HG03066 (cell line): ENCODE data around the gene PCLO.
"Not testable (repeated sequence)": the region's sequence is repeated elsewhere in the genome, so short reads cannot be mapped to it uniquely, and the experiment has no call there.

Source experiments
- ATAC-seq: cut with Tn5 transposase; IDR thresholded peaks from one replicate; pipeline ENCODE4 v1.9.1; 2021; ENCODE audit warnings: low read depth; ENCODE audit not compliant: unreplicated experiment

PCLO gene

DNA sequence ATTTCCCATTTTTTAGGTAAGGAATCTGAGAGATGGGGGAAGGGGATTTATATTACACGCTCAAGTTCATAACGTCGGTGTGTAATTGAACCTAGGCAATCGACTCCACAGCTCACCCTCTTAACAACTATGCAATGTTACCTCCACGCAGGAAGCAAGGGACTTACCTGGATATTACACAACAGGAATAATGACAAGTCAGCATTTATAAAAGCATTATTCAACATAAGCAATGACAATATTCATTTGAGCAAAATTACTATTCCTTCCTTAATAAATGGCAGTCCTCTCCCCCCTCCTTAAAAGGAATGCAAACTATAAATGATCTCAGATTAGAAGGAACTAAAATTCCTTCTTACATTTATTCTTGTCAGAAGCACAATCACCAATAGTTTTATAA is 104.0 kb downstream of the PCLO start:
- no peak for ATAC-seq

DNA sequence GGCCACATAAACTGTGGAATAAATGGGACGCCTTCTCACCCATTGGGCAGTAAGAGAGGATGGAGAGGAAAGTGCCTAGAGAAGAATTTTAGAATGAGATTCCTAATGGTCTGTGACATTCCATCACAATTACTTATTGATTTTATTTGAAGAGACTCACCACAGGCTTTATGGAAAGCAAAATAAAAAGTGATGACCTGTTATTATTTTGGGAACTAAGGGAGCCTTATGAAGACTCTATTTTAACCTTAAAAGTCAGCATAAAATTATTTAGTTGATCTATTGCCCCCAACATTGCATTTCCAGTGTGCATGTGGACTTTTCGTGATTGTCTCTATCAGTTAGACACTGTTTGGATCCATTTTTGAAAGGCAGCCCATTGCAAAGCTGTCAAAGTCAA is 107.5 kb downstream of the PCLO start:
- ATAC-seq = no peak

DNA sequence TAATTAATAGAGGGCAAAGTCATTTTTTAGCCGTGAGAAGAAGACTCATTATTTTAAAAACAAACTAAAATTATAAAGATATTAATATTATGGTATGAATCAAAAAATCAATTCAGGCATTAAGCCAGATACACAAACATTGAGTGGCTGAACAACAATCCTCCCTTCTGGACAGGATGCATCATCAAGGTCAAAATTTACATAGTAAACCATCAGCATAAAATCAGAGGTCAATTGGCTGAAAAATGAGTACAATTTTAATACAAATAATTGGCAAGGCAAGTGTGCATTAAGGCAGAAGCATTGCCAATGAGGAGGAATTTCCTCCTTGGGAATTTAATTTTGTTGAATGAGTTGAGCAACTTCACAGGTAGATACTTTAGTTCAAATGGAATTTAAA is 108.2 kb downstream of the PCLO start:
- ATAC-seq = no peak

DNA sequence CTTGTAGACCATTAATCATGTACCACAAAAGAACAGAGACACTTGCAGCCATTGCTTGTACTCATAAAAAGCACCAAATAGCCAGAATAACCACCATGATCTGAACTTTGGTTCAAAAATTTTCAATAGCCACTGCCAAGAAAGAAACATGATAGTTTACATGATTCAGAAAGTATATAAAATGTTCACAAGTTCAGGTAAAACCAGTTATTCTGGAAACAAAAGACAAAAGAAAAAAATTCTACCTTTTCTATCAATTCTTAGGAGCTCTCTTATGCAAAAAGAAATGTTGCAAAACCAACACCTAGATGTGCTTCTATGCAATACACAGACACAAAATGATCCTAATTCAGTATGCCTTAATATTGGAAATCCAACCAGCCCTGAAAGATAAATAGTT is 108.7 kb downstream of the PCLO start:
- ATAC-seq = no peak

DNA sequence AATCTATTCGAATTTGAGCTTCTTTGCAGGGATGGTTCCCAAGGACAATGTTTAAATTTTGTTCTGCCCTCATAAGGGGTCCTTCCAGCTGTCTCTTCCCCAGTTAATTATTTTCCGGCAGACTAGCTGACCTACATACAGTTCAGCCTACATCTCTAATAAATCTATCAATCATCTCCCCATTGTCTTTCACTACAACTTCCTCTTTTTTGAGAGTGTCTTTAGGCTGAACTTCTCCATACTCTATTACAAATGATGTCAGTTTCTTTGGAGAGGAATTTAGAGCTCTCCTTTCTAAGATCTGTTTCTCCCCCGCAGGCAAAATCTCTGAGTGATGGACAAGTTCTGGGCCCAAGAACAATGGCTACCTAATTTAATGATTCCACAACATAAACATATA is 122.2 kb downstream of the PCLO start:
- ATAC-seq = no peak

DNA sequence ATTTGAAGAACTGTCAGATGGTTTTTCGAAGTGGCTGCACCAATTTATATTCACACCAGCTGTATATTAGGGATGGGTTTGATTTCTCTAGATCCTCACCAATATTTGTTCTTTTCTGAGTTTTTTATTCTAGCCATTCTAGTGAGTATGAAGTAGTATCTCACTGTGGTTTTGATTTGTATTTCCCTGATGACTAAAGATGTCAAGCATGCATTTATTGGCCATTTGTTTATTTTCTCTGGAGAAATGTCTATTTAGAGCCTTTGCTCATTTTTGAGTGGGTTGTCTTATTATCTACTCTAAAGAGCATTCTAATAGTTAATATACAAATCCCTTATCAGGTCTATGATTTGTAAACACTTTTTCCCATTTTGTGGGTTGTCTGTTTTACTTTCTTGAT is 123.9 kb downstream of the PCLO start:
- ATAC-seq = no peak

DNA sequence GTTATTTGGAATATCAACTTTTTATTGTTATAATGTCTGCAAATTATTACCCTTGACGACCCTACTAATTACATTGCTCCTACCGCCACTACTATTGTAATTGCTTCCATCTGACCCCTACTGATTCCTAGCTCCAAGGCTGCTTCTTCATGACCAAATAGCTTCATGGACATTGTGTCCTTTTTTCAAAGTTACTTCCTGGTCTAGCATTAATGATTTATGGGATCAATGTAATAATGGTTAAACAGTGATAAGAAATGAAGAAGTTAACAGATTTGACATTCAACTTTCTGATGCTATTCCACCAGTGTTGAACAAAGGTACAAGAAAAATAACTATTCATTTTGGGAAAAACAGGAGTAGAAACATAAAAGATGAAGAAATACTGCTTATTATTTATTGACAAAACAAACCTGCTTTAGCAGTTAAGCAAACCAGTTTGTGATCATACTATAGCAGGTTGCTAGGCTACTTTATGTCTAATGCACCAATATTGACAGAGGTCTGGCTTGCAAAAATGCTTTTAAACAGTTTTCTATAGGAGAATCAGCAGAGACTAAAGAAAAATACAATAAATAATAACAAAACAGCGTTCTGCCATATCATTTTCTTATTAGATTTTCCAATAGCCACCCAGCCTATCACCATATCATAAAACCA is 125.8 kb downstream of the PCLO start:
- no peak for ATAC-seq

DNA sequence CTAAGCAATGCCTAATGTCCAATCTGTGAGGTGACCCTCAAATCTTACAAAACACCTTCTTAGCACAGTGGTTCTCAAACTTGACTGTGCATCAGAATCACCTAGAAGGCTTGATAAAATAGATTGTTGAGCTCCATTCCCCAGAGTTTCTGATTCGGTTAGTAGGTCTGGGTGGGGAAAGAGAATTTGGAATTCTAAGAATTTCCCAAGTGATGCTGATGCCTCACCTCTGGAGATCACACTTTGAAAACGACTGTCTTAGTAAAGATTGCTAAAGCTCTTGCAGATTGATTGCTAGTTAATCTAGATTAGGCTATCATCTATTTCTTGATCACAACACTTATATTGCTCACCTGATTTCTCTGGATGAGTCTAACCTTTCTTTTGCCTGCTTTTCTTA is 126.6 kb downstream of the PCLO start:
- ATAC-seq = no peak

DNA sequence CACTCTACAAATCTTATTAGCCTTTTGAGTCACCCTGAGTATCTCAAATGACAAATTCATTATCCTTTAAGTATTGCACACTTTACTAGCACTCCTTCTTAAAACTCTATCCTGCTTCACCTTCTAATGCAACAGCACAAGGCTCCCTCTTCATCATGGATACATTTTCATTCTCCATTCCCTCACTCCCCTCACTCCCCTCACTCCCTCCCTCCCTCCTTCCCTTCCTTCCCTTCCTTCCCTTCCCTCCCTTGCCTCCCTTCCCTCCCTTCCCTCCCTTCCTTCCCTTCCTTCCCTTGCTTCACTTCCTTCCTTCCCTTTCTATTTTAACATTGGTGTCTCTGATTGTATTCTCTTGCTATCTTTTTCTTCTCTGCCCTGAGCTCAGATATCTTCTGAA is 130.5 kb downstream of the PCLO start:
- ATAC-seq = no peak

DNA sequence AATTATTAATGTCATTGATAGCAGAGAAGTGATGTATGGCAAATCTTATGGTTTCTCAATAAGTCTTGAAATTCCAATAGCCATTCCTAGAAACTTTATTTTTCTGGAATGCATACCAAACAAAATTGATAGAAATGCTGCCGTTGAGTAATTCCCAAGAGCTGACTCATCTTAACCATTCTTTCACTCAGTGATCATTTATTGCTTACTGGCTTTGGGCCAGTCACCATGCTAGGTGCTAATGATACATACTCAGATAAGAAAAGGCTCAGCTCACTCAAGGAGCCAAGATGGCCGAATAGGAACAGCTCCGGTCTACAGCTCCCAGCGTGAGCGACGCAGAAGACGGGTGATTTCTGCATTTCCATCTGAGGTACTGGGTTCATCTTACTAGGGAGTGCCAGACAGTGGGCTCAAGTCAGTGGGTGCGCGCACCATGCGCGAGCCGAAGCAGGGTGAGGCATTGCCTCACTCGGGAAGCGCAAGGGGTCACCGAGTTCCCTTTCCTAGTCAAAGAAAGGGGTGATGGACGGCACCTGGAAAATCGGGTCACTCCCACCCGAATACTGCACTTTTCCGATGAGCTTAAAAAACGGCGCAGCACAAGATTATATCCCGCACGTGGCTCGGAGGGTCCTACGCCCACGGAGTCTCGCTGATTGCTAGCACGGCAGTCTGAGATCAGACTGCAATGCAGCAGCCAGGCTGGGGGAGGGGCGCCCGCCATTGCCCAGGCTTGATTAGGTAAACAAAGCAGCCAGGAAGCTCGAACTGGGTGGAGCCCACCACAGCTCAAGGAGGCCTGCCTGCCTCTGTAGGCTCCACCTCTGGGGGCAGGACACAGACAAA is 138.6 kb downstream of the PCLO start:
- ATAC-seq = not testable (repeated sequence)

DNA sequence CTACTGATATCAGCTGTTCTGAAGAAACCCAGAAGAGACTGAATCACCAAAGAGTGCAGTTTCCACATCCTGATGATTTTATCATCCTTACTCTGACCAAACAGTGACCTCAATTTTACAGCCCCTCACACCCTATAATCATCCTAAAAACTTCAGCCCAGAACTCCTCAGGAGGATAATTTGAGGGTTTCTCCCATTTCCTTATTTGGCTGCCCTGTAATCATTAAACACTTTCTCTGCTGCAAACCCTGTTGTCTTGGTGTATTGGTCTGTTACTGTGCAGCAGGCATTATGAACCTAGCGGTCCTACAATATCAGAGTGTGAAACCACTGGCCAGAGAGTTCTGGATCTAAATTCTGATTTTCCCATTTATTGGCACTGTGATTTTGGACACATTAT is 141.7 kb downstream of the PCLO start:
- no peak for ATAC-seq

DNA sequence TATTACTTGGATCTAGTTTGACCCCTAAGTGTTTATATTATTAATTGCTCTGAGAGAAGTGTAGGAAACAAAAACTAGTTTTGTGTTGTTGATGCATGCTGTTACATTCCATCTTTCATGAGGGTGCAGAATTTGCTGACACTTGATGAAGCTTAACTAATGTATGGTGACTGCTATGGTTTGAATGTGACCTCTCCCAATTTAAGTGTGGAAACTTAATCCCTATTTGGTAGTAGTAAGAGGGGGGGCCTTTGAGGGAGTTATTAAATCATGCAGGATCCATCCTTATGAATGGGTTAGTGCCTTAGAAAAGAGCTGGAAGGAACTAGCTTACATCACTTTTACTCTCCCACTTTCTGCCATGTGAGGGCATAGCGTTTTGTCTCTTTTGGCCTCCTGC is 142.5 kb downstream of the PCLO start:
- no peak for ATAC-seq

DNA sequence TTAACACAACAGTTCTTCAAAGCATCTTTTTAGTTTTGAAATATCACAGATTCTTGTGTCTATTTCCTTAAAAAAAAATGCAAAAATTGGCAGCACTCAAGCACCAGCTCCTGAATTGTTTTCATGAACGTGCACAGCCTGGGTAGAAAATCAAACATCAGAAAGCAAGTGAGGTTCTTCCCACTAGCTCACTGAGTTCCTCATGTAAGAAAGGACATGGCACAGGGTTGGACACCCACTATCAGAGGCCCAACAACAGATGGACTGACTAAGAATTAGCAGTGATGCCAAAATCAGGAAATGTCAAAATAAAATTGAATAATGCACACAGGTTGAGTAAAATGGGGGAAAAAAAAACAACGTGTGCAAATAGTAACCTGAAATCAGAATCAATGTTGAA is 146.8 kb downstream of the PCLO start:
- no peak for ATAC-seq

DNA sequence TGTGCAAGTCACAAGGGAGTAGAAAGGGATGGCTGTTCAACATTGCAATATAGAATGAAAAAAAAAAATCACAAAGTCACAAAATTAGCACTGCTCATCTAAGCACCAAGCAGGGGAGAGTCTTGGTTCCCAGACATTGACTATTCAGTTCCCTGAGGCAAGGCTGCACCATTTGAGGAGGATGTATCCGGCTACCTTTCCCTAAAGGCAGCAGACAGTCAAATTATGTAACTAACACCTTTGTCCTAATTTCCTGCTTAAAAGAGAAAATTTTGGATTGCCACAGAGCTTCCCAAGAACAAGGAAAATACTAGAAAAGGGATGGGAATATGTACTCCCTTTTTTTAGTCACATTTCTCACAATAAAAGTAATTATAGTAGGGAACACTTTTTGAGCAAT is 148.1 kb downstream of the PCLO start:
- no peak for ATAC-seq

DNA sequence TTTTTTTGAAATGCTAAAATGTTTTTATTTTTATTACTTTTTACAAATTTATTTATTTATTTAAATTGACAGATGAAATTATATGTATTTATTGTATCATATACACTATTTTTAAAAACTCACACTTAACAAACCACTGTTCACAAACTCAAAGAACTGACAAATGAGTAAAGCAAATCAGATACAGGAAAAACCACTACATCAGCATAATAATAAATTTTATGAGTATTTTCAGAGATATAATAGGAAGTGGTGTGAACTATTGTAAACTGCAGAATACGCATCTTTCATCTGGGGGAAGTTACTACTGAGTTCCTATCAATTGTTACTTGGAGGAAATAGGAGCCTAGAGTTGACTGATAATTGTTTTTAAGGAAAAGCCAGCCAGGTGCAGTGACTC is 150.7 kb downstream of the PCLO start:
- no peak for ATAC-seq

DNA sequence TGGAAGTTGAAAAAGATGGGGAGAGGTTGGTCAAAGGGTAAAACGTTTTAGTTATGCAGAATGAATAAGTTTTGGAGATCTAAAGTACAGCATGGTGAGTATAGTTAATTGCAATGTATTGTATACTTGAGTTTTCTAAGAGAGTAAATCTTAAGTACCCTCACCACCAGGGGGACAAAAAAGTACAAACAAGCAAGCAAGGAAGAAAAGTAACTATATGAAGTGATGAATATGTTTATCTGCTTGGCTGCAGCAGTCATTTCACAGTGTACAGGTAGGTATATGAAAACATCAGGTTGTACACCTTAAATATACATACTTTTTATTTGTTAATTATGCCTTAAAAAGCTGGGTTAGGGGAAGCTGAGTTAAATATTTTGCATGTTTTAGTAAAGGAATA is 157.3 kb downstream of the PCLO start:
- ATAC-seq = no peak

DNA sequence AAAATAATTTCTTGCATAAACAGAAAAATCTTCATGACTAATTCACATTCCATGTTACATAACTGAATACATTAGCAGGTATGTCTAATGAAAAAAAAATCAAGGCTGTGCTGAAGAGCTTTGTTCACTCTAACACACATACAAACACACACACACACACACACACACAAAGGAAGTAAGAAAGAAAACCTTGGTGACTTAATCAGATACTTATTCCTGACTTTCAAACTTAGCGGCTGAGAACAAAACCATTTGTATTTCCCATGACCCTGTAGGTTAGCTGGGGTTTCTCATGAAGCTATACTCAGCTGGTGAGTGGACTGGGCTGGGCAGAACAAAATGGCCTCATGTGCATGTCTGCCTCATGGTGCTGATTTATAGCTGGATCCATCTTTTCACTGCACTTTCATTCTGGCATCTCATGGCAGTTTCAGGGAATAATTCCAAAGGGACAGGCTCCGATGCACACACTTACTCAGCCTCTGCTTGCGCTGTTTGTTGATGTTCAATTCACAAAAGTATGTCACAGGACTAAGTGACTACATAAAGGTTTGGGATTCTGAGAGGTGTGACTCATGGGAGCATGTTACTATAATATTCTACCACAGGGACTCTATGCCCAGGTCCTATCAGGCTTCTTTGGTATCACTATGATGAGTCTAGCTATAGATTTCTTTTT is 161.2 kb downstream of the PCLO start:
- ATAC-seq = no peak

DNA sequence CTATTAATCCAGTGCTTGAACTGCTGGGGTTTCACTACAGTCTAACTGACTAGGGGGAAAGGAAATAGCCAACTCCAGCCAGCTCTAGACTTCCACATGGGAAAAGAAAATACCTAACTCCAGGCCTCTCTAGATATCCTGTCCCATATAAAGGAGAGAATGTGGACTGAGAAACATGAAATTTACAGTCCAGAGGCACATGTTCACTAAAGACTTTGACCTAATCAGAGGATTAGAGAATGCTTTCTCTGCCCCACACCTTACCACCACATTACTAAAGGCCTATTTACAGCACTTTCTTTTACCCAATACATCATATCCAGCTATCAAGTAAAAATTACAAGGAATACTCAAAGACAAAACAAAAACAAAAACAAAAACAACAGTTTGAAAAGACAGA is 164.2 kb downstream of the PCLO start:
- ATAC-seq = no peak

DNA sequence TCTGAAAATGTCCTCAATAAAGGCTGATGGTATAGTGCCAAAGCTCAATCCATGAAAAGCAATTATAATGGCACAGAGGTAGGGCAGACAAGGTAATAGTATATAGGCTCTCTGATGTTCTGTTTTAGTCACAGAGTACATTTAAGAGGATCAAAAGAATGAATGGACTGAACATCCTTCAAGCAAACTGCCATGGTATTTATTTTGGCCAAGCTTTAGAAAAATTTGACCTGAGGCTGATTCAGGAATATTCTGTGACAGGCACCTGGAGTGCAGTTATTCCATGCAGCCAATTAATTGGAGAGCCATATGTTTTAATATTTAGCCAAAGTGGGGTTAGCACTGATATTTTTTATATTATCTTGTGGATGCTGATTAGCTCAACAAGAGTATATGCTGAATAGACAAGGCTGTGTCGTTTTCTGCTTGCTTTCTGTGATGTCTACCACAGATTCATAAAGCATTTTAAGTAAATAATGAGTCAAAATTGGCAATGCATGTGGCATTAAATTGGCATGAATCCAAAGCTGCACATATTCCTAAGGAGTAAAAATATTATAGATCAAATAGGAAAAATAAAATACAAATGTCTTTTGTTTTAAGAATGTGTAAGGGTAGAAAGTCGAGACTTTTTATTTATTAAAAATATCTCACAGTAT is 177.4 kb downstream of the PCLO start:
- no peak for ATAC-seq

DNA sequence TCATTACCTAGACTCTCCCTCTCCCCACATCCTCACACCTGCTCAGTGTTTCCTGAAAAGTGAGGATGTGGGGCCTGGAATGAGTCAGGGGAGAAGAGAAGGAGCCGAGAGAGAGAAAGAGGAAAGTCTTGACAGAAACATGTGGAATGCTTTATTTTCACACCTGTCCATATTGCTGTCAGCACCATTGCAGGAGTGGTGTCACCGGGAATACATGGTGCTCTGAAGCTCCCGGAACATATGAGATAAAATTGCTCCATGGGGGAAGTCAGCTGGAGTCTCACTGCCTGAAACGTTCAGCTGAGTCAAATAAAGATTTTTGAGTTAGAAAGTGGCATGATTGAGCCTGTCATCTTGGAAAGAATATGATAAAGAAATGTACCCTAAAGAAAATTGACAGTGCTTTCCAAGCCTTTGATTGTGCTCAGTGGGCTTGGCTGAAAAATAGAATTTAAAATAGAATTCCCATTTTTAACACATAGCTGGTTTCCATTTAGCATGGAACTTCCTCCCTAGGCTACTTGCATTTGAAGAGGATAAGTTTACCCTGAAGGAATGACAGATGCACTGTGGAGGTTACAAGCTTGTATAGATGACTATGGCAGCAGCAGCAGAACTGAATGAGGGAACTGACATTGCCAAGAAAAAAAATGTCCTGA is 182.4 kb downstream of the PCLO start:
- ATAC-seq = no peak
